GM19351 (cell line): ENCODE measurements around the gene TSSK2.

Source experiments
- ATAC-seq: cut with Tn5 transposase; IDR thresholded peaks from one replicate; pipeline ENCODE4 v1.9.1; 2021; ENCODE audit warnings: mild to moderate bottlenecking, moderate library complexity; ENCODE audit not compliant: unreplicated experiment

Gene TSSK2

GRCh38 chr22:19179497-19180048 is 48.5 kb downstream of the TSSK2 start:
- ATAC-seq, result peak; percentile 55

GRCh38 chr22:19180234-19180633 is 49.1 kb downstream of the TSSK2 start:
- ATAC-seq, result no peak

DNA sequence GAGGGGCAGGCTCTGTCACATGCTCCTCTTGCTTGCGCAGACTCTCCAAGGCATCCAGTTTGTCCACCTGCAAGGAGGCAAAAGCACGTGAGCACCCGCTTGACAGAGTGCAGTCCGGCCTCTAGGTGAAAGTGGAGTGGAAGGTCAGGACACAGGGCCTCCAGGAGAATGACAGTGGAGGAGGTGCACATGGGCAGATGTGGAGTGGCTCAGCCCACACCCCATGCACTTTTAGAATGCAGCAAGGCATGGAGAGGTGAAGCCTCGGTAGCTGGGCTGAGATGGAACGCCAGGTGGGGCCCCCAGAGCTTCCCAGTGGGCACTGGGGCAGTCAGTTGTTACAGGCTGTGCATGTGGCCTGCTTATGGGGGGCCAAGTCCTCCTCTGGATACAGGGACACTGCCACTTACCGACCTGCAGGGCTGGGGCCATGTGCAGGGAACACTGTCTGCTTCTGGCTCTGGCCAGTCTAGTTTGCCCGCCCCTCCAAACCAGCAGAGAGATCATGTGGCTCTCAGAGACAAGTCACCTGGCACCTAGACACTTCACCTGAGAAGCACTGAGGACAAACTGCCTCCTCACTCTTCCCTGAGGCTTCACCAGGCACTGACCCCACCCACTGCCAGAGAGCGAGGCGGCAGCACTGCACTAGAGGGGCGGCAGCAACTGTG is 49.8 kb downstream of the TSSK2 start:
- ATAC-seq, result no peak

GRCh38 chr22:19181786-19182471 is 50.8 kb downstream of the TSSK2 start:
- ATAC-seq, result no peak
